H1 (cell line): ENCODE data around the gene CCDC157. TPM values are rescaled to one million over a fixed set of nuclear protein-coding genes. Genes with fewer than 3 reads are reported as not detected.

Experiments
- CTCF ChIA-PET: fragments of 300-600 bp; sonication (Branson Sonifier 250); formaldehyde crosslinking; loops from one replicate; lab custom pipeline; 2021; ENCODE audit not compliant: partially characterized antibody; lab: Charles Lee
- POLR2A ChIA-PET: fragments of 300-600 bp; sonication (Branson Sonifier 250); formaldehyde crosslinking; loops from one replicate; lab custom pipeline; 2021; ENCODE audit warnings: inconsistent platforms; ENCODE audit not compliant: partially characterized antibody; lab: Charles Lee
- DNase-seq, 2 experiments: peaks; one replicate each; pipeline versions ENCODE4 v3.0.0 to v3.0.0-alpha.2; 2010 to 2022; ENCODE audit warnings: low spot score in 2 of 2, low read depth in 1 of 2, mixed read lengths in 1 of 2
- FAIRE-seq: peaks from 2 replicates; lab custom pipeline; 2011; peaks lifted over from hg19 to GRCh38; lab: Jason Lieb, UNC
- H2AFZ ChIP-seq: 2 replicates; pipeline ENCODE4 v1.8.1; 2012; ENCODE audit warnings: low read length, inconsistent platforms
- H2AK5ac ChIP-seq: 2 replicates; pipeline ENCODE4 v1.6.1; 2013; ENCODE audit warnings: low read depth, low read length
- H2BK120ac ChIP-seq: replicated peaks from 2 replicates; pipeline ENCODE3; 2013; ENCODE audit warnings: low read depth, low read length, inconsistent platforms
- H2BK12ac ChIP-seq: 2 replicates; pipeline ENCODE4 v1.6.1; 2013; ENCODE audit warnings: low read depth, low read length
- H2BK15ac ChIP-seq: 2 replicates; pipeline ENCODE4 v1.6.1; 2013; ENCODE audit warnings: low read length
- H2BK20ac ChIP-seq: 2 replicates; pipeline ENCODE4 v1.6.1; 2013; ENCODE audit warnings: low read length
- H2BK5ac ChIP-seq: 2 replicates; pipeline ENCODE4 v1.6.1; 2013; ENCODE audit warnings: low read depth, low read length
- H3K14ac ChIP-seq: 2 replicates; pipeline ENCODE4 v1.6.1; 2013; ENCODE audit warnings: inconsistent platforms; ENCODE audit not compliant: insufficient read length
- H3K18ac ChIP-seq: 2 replicates; pipeline ENCODE4 v1.6.1; 2013; ENCODE audit warnings: low read length; ENCODE audit errors: extremely low read depth
- H3K23ac ChIP-seq: 2 replicates; pipeline ENCODE4 v1.6.1; 2013; ENCODE audit warnings: inconsistent platforms; ENCODE audit not compliant: insufficient read length
- H3K23me2 ChIP-seq: 2 replicates; pipeline ENCODE4 v1.6.1; 2013; ENCODE audit warnings: low read depth, low read length
- H3K27ac ChIP-seq: 2 replicates; pipeline ENCODE4 v1.6.1; 2011; ENCODE audit warnings: low read depth, low read length, inconsistent platforms
- H3K27me3 ChIP-seq, 4 experiments: replicated peaks in 1 of 4; 1 replicate in 1 of 4; 2 replicates in 3 of 4; pipeline versions ENCODE4 v1.6.1 to v1.8.1; 2011 to 2013; ENCODE audit warnings: low read length in 3 of 4, mild to moderate bottlenecking in 3 of 4, inconsistent platforms in 2 of 4, mixed read lengths in 2 of 4, moderate library complexity in 1 of 4; ENCODE audit not compliant: control insufficient read depth in 3 of 4, insufficient read depth in 3 of 4; ENCODE audit errors: extremely low read depth in 1 of 4
- H3K36me3 ChIP-seq, 4 experiments: 2 replicates each; pipeline versions ENCODE4 v1.6.1 to v1.8.1; 2011 to 2013; ENCODE audit warnings: mild to moderate bottlenecking in 4 of 4, low read length in 3 of 4, moderate library complexity in 2 of 4, control low read depth in 1 of 4, inconsistent platforms in 1 of 4; ENCODE audit not compliant: insufficient read depth in 4 of 4, control insufficient read depth in 2 of 4
- H3K4ac ChIP-seq: replicated peaks from 2 replicates; pipeline ENCODE3; 2013; ENCODE audit warnings: low read length, low read depth, mixed read lengths, inconsistent platforms; ENCODE audit not compliant: insufficient read length
- H3K4me1 ChIP-seq, 4 experiments: replicated peaks in 1 of 4; 1 replicate in 1 of 4; 2 replicates in 3 of 4; pipeline versions ENCODE4 v1.6.1 to v1.8.1; 2011 to 2013; ENCODE audit warnings: low read length in 3 of 4, inconsistent platforms in 2 of 4, mixed read lengths in 1 of 4; ENCODE audit not compliant: insufficient read depth in 4 of 4, control insufficient read depth in 3 of 4
- H3K4me2 ChIP-seq, 2 experiments: 2 replicates each; pipeline versions ENCODE4 v1.6.1 to v1.8.1; 2011 to 2013; ENCODE audit warnings: low read depth in 2 of 2, low read length in 2 of 2, control low read depth in 1 of 2, inconsistent platforms in 1 of 2, mild to moderate bottlenecking in 1 of 2; ENCODE audit not compliant: insufficient read depth in 1 of 2
- H3K4me3 ChIP-seq, 4 experiments: fragments of 200-600, 300-600 bp in 1 of 4; sonication (generic), shearing (Covaris generic), sonication (Bioruptor Twin) in 1 of 4; 2 replicates each; pipeline versions ENCODE4 v1.5.1 to v1.8.1; 2011 to 2016; ENCODE audit warnings: low read length in 4 of 4, low read depth in 3 of 4, control low read depth in 2 of 4, inconsistent platforms in 2 of 4, mild to moderate bottlenecking in 2 of 4, mixed read lengths in 1 of 4, moderate library complexity in 1 of 4; ENCODE audit not compliant: insufficient read depth in 2 of 4; ENCODE audit errors: extremely low read depth in 1 of 4
- H3K56ac ChIP-seq: replicated peaks from 2 replicates; pipeline ENCODE3; 2013; ENCODE audit warnings: low read depth, mild to moderate bottlenecking, mixed read lengths, low read length, inconsistent platforms; ENCODE audit not compliant: insufficient read length
- H3K79me1 ChIP-seq: 2 replicates; pipeline ENCODE4 v1.6.1; 2013; ENCODE audit warnings: low read depth, low read length, control low read depth
- H3K79me2 ChIP-seq, 2 experiments: 2 replicates each; pipeline versions ENCODE4 v1.6.1 to v1.8.1; 2012 to 2013; ENCODE audit warnings: low read length in 2 of 2, mild to moderate bottlenecking in 2 of 2, inconsistent platforms in 1 of 2; ENCODE audit not compliant: insufficient read depth in 2 of 2, control insufficient read depth in 1 of 2
- H3K9ac ChIP-seq, 4 experiments: replicated peaks in 1 of 4; 1 replicate in 1 of 4; 2 replicates in 3 of 4; pipeline versions ENCODE4 v1.6.1 to v1.8.1; 2011 to 2013; ENCODE audit warnings: low read depth in 3 of 4, low read length in 3 of 4, control low read depth in 2 of 4, mild to moderate bottlenecking in 2 of 4, moderate library complexity in 2 of 4, inconsistent platforms in 1 of 4; ENCODE audit errors: extremely low read depth in 1 of 4
- H3K9me3 ChIP-seq, 2 experiments: 2 replicates each; pipeline versions ENCODE4 v1.6.1 to v1.8.1; 2012 to 2013; ENCODE audit warnings: mild to moderate bottlenecking in 2 of 2, moderate library complexity in 2 of 2, control low read depth in 1 of 2, inconsistent platforms in 1 of 2, low read depth in 1 of 2, low read length in 1 of 2, mixed read lengths in 1 of 2; ENCODE audit not compliant: insufficient read depth in 2 of 2
- H4K20me1 ChIP-seq, 2 experiments: replicated peaks in 1 of 2; 2 replicates each; pipeline versions ENCODE3 to v1.8.1; 2011 to 2013; ENCODE audit warnings: inconsistent platforms in 2 of 2, low read length in 2 of 2, mild to moderate bottlenecking in 1 of 2; ENCODE audit not compliant: insufficient read depth in 2 of 2, control insufficient read depth in 1 of 2
- H4K5ac ChIP-seq: 2 replicates; pipeline ENCODE4 v1.6.1; 2013; ENCODE audit warnings: low read length, low read depth, mixed read lengths, inconsistent platforms; ENCODE audit not compliant: insufficient read length
- H4K8ac ChIP-seq: 2 replicates; pipeline ENCODE4 v1.8.0; 2013; ENCODE audit warnings: mild to moderate bottlenecking, moderate library complexity, low read length, inconsistent platforms; ENCODE audit not compliant: insufficient read depth; ENCODE audit errors: extremely low read depth
- H4K91ac ChIP-seq: replicated peaks from 2 replicates; pipeline ENCODE3; 2013; ENCODE audit warnings: low read length, mixed read lengths, inconsistent platforms; ENCODE audit not compliant: insufficient read length
- ATF2 ChIP-seq: IDR thresholded peaks from 2 replicates; pipeline ENCODE4 v1.6.1; 2012; ENCODE audit warnings: low read length, inconsistent platforms
- CHD1 ChIP-seq: IDR thresholded peaks from 2 replicates; pipeline ENCODE4 v1.6.1; 2012; ENCODE audit warnings: low read depth, low read length, improper control_type of control experiment
- EGR1 ChIP-seq: IDR thresholded peaks from 2 replicates; pipeline ENCODE4 v1.6.1; 2011; ENCODE audit warnings: low read depth, low read length, borderline replicate concordance
- FOSL1 ChIP-seq: IDR thresholded peaks from 2 replicates; pipeline ENCODE4 v1.6.1; 2011; ENCODE audit warnings: mild to moderate bottlenecking, low read depth, low read length, moderate library complexity; ENCODE audit not compliant: insufficient read depth
- HDAC2 ChIP-seq, 2 experiments: fragments of 300-600 bp in 1 of 2; sonication (generic) in 1 of 2; IDR thresholded peaks; 2 replicates each; pipeline ENCODE4 v1.6.1; 2011 to 2012; ENCODE audit warnings: low read depth in 2 of 2, low read length in 2 of 2, mild to moderate bottlenecking in 2 of 2, moderate library complexity in 2 of 2, borderline replicate concordance in 1 of 2, inconsistent platforms in 1 of 2
- MAFK ChIP-seq: IDR thresholded peaks from 2 replicates; pipeline ENCODE4 v1.6.1; 2012; ENCODE audit warnings: low read depth, mild to moderate bottlenecking, improper control_type of control experiment, low read length
- NANOG ChIP-seq: IDR thresholded peaks from 2 replicates; pipeline ENCODE4 v1.6.1; 2011; ENCODE audit warnings: low read length, low read depth, mild to moderate bottlenecking, inconsistent platforms; ENCODE audit not compliant: insufficient read depth, poor library complexity, severe bottlenecking
- RXRA ChIP-seq: IDR thresholded peaks from 2 replicates; pipeline ENCODE4 v1.6.1; 2011; ENCODE audit warnings: low read depth, mild to moderate bottlenecking, low read length, moderate library complexity; ENCODE audit not compliant: insufficient read depth
- SUZ12 ChIP-seq: fragments of 200-600 bp; sonication (generic); IDR thresholded peaks from 2 replicates; pipeline ENCODE4 v1.6.1; 2012; ENCODE audit warnings: mild to moderate bottlenecking, inconsistent platforms, low read length, moderate library complexity, mixed read lengths
- TCF12 ChIP-seq: IDR thresholded peaks from 2 replicates; pipeline ENCODE4 v1.6.1; 2011; ENCODE audit warnings: low read depth, mild to moderate bottlenecking, low read length
- TEAD4 ChIP-seq: IDR thresholded peaks from 2 replicates; pipeline ENCODE4 v1.6.1; 2012; ENCODE audit warnings: low read depth, low read length, inconsistent platforms, mixed read lengths
- WGBS, 2 experiments: shearing (Covaris generic) in 1 of 2; methylation state at CpG; one replicate each; pipeline versions ENCODE4 v1.1.6 to v1.1.7; 2013 to 2015; ENCODE audit warnings: low lambda C conversion rate in 2 of 2, mixed read lengths in 2 of 2, inconsistent platforms in 1 of 2, low coverage in 1 of 2, missing lambda C conversion rate in 1 of 2; ENCODE audit not compliant: insufficient replicate concordance in 2 of 2, insufficient coverage in 1 of 2, insufficient read length in 1 of 2; ENCODE audit errors: extremely low coverage in 1 of 2, missing lambda C conversion rate in 1 of 2; 5-methylcytosine and 5-hydroxymethylcytosine counted together
- polyA plus RNA-seq, 7 experiments: library from polyadenylated mRNA; depleted of rRNA in 3 of 7; stranded (reverse) in 5 of 7; unstranded in 2 of 7; fragments of >200 nt in 5 of 7; fragments of 200-250 nt in 2 of 7; gene quantifications; 1 replicate in 5 of 7; 2 replicates in 1 of 7; 4 replicates in 1 of 7; pipeline versions ENCODE4 v1.2.1 to v1.2.3, GENCODE V29; 2011 to 2013; ENCODE audit warnings: missing spikeins in 2 of 7, mixed read lengths in 2 of 7
- total RNA-seq: library from RNA; stranded (reverse); fragmentation: NEBNext Ultra II Directional; extraction: Animal tissue kit (Norgen Biotek cat#: 25700); gene quantifications from 2 replicates; pipeline ENCODE4 v1.2.1, GENCODE V29; 2021

The CCDC157 gene
- total and polyA plus RNA-seq, 2 of the 8 experiments (the other 6 are each of a cell fraction or from before 2014, with no cell fraction given), result 4.1 to 8.4 TPM

GRCh38 chr22:30315962-30316576, 40.7 kb upstream of the CCDC157 start:
- Histone ChIP-seq H3K9ac (no peak overlapping the region), H3K4me3 (no peak overlapping the region), H2BK20ac (no peak overlapping the region), H3K4ac (no peak overlapping the region), H2AK5ac (no peak overlapping the region), H3K36me3 (no peaks in the 10 kb centered on the region), H3K4me2 (no peak overlapping the region), H2BK120ac (no peak overlapping the region), H3K56ac (no peak overlapping the region), H4K20me1 (peaks cover 0 to 2% of the 10 kb centered on the region in 2 experiments), H4K5ac (no peak overlapping the region), H4K91ac (no peak overlapping the region), H2BK12ac (no peak overlapping the region), H2BK15ac (no peak overlapping the region), H3K27me3 (no peaks in the 10 kb centered on the region), H3K23me2 (no peaks in the 10 kb centered on the region), H3K79me2 (no peaks in the 10 kb centered on the region), H3K18ac (no peak overlapping the region), H3K14ac (no peak overlapping the region), H2AFZ (no peak overlapping the region), H3K4me1 (peaks cover 0 to 3% (median 0%) of the 10 kb centered on the region in 4 experiments; a peak in 1 of 7 replicates), H3K79me1 (peaks cover 5% of the 10 kb centered on the region; the same call in 1 of the 2 replicates), H2BK5ac (no peak overlapping the region), H3K23ac (no peak overlapping the region), H4K8ac (no peak overlapping the region), H3K9me3 (no peaks in the 10 kb centered on the region), H3K27ac (no peak overlapping the region)
- FAIRE-seq (no peak), DNase-seq (no peak)
- 88% methylated on average over 2 of the region's 2 CpGs; no CpG with 5 or more reads in 1 of the 2 experiments for WGBS, 2 experiments
- CTCF ChIA-PET, result interaction anchor here (0.9 to 20.1 kb wide), 3 partner anchors 11 to 53 kb away, joined by 3 to 203 read pairs (median 5); partner anchors contain the start of gene CASTOR1
- POLR2A ChIA-PET, result no interaction called here
- TF ChIP-seq TEAD4, result no peak
- TF ChIP-seq MAFK, result no peak
- no peak for TF ChIP-seq EGR1
- no peak for TF ChIP-seq FOSL1
- TF ChIP-seq RXRA, result no peak
- no peak for TF ChIP-seq NANOG
- no peak for TF ChIP-seq CHD1
- no peak for TF ChIP-seq HDAC2 (IDR thresholded peaks at IDR 0.05; ENCODE audit: borderline replicate concordance in 1 of 2, low read depth in 2 of 2, low read length in 2 of 2)
- TF ChIP-seq SUZ12, result no peak
- no peak for TF ChIP-seq ATF2
- TF ChIP-seq TCF12, result no peak
